ENCODE data around the gene SS18L1.
"Not testable (repeated sequence)": the region's sequence is repeated elsewhere in the genome, so short reads cannot be mapped to it uniquely, and the experiment has no call there.

DNA sequence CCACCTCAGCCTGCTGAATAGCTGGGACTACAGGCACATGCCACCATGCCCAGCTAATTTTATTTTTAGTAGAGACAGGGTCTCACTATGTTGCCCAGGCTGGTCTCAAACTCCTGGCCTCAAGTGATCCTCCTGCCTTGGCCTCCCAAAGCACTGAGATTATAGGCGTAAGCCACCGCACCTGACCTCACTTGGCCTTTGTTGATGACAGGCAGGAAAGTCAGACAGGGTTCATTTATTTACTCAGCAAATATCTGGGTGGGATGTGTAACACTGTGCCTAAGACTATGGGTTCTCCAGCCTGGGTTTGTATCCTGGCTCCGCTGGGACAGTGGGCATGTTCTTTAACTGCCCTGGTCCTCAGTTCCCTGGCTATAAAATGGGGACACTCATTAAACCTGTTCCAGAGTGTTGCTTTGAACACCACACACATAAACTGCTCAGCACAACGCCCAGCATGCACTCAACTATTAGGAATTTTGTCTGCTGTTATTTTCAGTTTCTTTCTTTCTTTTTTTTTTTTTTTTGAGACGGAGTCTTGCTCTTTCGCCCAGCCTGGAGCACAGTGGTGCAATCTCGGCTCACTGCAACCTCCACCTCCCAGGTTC lies 27.7 kb upstream of the SS18L1 start:
- TF ChIP-seq, protein P1, sequence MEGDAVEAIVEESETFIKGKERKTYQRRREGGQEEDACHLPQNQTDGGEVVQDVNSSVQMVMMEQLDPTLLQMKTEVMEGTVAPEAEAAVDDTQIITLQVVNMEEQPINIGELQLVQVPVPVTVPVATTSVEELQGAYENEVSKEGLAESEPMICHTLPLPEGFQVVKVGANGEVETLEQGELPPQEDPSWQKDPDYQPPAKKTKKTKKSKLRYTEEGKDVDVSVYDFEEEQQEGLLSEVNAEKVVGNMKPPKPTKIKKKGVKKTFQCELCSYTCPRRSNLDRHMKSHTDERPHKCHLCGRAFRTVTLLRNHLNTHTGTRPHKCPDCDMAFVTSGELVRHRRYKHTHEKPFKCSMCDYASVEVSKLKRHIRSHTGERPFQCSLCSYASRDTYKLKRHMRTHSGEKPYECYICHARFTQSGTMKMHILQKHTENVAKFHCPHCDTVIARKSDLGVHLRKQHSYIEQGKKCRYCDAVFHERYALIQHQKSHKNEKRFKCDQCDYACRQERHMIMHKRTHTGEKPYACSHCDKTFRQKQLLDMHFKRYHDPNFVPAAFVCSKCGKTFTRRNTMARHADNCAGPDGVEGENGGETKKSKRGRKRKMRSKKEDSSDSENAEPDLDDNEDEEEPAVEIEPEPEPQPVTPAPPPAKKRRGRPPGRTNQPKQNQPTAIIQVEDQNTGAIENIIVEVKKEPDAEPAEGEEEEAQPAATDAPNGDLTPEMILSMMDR (conservative IDR thresholded peaks at IDR 0.05): not testable (repeated sequence)
- not testable (repeated sequence) for TF ChIP-seq EZH2 (IDR thresholded peaks at IDR 0.05; ENCODE audit: low read depth)
